ENCODE data around the gene CLBA1.
A peak's percentile ranks its signal among the peaks of the same experiment; 100 is the strongest.

CLBA1 gene

GRCh38 chr14:104968541-104969401 is 16.8 kb upstream of the CLBA1 start:
- no peak for DNase-seq

DNA sequence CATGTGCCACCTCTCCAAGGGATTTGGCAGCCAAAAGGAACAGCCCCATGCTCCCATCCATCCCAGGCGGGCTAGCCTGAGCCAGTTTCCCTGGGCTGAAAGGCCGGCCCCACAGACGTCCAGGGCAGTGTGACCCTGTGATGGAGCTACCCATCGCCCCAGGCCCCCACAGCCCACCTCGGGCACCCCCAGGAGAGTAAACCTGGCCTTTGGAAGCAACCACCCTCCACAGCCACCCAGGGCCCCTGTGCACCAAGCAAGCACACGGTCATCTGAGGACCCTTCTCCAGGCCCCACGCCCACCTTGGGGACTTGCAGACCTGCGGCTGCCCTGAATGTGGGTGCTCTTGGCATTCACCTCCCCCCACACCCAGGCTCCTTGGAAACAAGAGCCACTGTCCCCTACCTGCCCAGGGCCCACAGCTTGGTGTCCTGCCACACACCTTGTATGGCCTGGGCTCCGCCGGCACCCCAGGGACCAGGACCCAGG is 15.8 kb upstream of the CLBA1 start:
- DNase-seq, result no peak

- no peak for DNase-seq
Measured at GRCh38 chr14:104970231-104971068, 15.1 kb upstream of the CLBA1 start.

GRCh38 chr14:104971447-104972240 is 13.9 kb upstream of the CLBA1 start:
- DNase-seq, result no peak

DNA sequence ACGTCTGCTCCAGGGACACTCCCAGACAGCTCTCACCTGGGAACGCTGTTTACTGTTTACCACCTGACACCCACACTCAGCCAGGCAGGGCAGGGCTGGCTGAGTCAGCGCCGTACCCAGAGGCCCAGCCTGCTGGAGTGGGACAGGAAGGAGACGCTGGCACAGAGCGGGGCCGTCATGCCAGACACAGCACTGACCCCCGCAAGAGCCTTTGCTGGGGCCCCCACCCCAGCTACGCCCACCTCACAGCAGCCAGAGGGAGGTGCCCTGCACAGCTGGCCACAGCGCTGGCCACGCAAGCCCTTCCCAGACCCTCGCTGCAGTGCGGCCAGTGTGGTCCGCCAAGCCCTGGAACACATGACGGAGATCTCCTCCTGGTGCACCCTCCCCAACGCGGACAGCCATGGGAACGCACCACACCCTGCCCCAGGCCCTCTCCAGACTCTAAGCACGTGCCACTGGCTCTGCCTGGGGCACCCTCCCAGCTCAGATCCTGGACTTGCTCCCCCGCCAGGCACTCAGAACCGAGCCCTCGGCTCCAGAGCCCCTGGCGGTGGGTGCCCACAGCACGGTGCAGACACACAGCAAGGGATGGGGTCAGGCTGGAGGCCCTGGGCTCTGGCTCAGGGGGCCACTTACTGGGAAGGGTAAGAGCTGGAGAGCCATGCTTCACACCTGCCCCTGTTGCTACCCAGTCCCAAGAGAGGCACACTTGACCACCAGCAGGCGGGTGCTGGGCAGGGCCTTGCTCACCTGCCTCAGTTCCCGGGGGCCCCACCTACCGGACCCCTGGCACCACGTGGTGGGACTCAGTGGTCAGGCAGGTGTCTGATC is 13.1 kb upstream of the CLBA1 start:
- no peak for DNase-seq

DNA sequence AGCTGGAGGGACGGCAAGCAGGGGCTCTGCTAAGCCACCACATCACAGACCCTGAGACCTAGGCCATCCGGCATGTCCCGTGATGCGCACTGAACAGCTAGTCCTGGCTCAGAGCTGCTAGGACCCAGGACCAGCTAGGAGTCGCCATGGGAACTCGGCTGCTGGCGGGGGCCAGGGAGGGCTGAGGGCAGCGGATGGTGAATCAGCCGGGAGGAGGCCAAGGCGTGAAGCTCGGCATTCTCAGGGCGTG is 12.5 kb upstream of the CLBA1 start:
- no peak for DNase-seq

- no peak for DNase-seq
Measured at GRCh38 chr14:104973385-104974145, 12.0 kb upstream of the CLBA1 start.

GRCh38 chr14:104974146-104974541 is 11.4 kb upstream of the CLBA1 start:
- no peak for DNase-seq

DNA sequence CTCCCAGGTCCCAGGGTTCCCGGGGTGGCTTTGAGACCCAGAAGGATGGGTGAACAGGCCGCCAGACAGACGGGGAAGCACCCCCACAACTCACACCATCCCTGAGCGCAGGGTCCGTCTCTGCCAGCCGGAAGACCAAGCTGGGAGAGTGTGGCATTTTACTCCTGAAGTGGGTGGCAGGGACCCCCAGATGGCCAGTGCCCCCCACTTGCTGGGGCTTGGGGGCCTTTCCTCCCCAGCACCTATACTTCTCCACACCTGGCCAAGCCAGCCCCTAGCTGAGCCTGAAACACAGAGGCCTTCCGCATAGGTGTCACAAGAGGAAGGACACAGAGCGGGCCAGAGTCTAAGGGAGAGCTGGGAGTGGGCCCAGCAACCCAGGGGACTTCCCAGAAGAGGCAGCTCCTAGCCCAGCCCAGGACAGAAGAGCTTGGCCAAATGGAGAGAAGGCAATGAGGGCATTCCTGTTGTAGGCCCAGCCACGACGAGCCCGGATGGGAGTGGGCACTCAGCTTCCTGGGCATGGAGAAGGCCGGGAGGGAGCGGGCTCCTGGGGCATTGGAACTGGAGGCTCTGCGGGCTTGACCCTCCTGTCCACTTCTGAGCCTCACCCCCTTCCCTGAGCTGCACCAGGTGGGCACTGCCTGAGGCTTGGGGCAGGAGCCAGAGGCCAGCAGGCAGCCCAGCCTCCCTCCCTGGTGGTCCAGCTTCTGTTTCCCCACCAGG is 10.8 kb upstream of the CLBA1 start:
- no peak for DNase-seq

GRCh38 chr14:104975481-104976197 is 9.9 kb upstream of the CLBA1 start:
- DNase-seq, result no peak

- peak; percentile 54 for DNase-seq
Measured at GRCh38 chr14:104976198-104977007, 9.2 kb upstream of the CLBA1 start.

GRCh38 chr14:104977008-104977680 is 8.4 kb upstream of the CLBA1 start:
- no peak for DNase-seq

DNA sequence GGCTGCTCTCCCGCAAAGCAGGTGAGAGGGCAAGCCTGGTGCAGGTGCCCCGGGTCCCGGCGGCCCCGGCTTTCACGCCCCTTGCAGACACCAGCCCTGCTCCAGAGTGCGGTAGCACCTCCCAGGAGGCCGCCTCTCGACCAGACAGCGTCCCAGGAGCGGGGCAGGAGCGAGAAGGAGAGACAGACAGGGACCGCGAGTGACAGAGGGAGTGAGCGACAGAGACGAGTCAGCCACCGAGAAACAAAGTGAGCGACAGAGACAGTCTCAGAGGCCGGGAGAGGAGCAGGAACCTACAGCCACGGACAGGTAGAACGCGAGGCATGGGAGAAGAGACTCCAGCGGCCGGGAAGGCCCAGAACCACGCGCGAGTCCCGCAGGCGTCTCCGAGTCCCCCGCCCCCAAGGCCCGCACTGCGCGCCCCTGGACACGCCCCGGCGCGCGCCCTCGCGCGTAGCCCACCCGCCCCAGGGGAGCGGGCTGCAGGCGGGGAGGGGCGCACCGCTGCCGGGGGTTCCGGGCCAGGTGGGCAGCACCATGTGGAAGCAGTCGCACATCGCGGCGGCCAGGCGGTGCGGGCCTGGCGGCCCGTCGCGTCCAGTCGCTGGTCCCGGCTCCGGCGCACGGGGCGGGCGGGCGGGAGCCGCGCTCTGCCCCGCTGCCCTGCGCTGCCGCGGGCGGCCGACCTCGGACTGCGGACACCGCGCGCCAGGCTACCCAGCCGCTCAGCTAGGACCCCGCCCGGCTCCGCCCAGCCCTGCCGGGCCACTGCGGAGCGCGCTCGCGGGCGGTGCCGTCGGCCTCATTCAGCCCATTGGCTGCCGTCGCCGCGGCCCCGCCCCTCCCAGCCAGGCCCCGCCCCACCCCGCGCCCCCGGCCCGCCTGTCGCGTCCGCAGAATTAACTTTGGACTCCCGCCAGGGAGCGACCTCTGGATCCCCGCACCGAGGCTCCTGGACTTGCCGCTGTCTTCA is 7.6 kb upstream of the CLBA1 start, which contains the start of gene AHNAK2:
AHNAK2 (minus strand) TSS at position 694 of the 973 bp plus-strand sequence; CDS start at position 557, 137 bp downstream.
- no peak for DNase-seq

DNA sequence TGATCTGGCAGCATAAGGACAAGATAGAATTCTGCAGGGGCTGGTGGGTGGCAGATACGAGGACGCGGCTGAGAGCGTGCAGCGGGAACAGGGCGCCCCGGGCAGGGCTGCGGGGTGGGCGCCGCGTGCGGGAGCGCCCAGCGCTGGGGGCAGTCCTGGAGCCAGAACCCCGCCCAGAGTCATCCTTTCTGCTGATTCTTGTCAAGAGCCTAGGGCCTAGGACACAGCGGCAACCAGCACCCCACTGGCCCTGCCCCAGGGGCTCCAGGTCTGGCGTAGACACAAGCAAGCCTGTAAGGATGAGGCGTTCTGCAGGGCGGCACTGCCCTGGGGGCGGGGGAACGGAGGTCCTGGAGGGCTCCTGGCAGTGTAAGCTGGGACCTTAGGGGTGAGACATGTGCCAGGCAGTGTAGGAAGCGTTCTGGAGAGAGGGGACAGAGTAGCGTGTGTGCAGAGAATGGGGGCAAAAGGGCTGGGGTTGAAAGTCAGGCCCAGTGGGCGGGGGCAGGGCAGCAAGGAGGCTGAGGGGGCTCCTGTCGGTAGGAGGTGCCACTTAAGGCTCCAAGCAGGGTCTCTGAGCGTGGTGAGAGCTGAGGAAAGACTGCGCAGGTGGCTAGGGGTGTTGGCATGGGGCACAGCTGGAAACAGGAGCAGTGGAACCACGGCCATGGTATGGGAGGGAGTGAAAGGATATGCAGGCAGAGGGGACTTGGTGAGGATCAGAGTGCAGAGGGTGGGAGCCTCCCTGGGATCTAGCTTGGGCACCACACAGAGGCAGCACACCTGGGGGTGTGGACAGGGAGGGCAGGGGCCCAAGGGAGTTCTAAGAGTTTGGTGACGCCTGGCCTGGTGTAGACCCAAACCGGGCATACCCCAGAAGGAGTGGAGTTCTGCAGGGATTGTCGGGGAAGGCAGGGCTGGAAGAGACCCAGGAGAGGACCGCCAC is 6.6 kb upstream of the CLBA1 start:
- DNase-seq, result no peak

DNA sequence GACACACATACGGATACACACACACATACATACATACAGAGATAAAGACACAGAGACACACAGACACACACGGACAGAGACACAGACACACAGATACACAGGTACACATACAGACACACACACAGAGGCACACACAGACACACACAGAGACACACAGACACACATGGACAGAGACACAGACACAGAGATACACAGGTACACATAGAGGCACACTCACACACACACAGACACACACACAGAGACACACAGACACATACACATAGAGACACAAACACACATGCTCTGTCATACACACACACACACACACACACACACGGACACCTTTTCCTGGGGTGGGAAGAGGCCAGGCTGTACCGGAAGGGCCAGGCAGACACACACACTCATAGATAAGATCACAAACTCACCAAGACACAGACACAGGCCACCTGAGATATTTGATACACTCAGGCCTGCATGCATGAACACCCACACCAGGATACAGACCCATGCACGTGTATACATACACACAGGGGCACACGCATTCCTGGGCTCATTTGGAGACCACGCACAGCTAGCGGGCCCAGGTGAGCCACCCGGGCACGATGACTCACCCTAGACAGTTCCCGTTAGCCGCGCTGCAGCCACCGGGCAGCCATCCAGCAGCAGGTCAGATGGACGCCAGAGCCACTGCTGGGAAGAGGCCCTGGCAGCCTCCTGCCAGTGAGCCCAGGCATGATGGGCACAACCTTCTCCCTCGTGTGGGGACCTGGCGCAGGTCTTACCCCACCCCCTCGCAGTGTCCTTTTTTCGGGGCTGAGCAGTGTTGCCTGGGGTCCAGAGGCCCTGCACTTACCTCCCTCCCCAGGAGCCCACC is 5.6 kb upstream of the CLBA1 start:
- DNase-seq, result no peak

Data from KG1 (cell line).